Activated naive CD4-positive, alpha-beta T cell treated with anti-CD3 and anti-CD28 coated beads, Interleukin-2, amount 10 ng/mL, durations not matched to agents 7 days and 5 days (primary cell): ENCODE results near the gene PLCH2.

ENCODE experiments used
- CTCF ChIA-PET: fragments of 350-600 bp; sonication (Branson Sonifier 250); formaldehyde crosslinking; loops from one replicate; lab custom pipeline; 2021; ENCODE audit warnings: antibody characterized with exemption; lab: Charles Lee
- DNase-seq: peaks from one replicate; pipeline ENCODE4 v3.0.0-alpha.2; 2020
- H3K27ac Mint-ChIP-seq: one replicate; pipeline ENCODE4 v1.8.0; 2021; ENCODE audit warnings: mild to moderate bottlenecking, moderate library complexity, mixed read lengths
- H3K27me3 Mint-ChIP-seq: one replicate; pipeline ENCODE4 v1.8.0; 2021; ENCODE audit warnings: mild to moderate bottlenecking, mixed read lengths
- H3K36me3 Mint-ChIP-seq: one replicate; pipeline ENCODE4 v1.8.0; 2021; ENCODE audit warnings: mixed read lengths
- H3K4me1 Mint-ChIP-seq: one replicate; pipeline ENCODE4 v1.8.0; 2021; ENCODE audit warnings: mixed read lengths
- H3K4me3 Mint-ChIP-seq: one replicate; pipeline ENCODE4 v1.8.0; 2021; ENCODE audit warnings: mild to moderate bottlenecking, moderate library complexity, mixed read lengths
- H3K9me3 Mint-ChIP-seq: one replicate; pipeline ENCODE4 v1.8.0; 2021; ENCODE audit warnings: mixed read lengths

The PLCH2 gene

DNA sequence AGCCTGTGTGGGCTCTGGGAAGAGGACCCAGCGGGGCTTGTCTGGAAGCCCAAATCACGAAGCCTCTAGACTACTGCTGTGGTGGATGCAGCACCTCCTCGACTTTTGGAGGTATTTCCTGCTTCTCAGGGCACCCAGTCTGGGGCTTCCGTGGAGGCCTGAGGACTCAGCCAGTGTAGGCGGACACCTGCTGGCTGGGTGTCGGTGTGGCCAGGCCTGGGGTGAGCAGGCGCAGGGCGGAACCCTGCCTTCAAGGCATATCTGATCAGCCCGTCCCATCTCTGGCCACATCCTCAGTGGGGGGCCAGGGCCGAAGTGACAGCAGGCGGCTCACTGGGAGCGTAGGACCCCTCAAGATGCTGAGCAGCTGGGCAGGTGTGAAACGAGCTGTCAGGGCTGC, 6.9 kb downstream of the PLCH2 start:
- H3K36me3 Mint-ChIP-seq: no peaks in the 10 kb centered on the region
- H3K27me3 Mint-ChIP-seq: no peaks in the 10 kb centered on the region
- no peak for DNase-seq
- CTCF ChIA-PET: no interaction called here
- no peak overlapping the region for H3K27ac Mint-ChIP-seq
- no peak overlapping the region for H3K4me3 Mint-ChIP-seq
- H3K9me3 Mint-ChIP-seq: peaks cover 4% of the 10 kb centered on the region
- H3K4me1 Mint-ChIP-seq: no peaks in the 10 kb centered on the region

DNA sequence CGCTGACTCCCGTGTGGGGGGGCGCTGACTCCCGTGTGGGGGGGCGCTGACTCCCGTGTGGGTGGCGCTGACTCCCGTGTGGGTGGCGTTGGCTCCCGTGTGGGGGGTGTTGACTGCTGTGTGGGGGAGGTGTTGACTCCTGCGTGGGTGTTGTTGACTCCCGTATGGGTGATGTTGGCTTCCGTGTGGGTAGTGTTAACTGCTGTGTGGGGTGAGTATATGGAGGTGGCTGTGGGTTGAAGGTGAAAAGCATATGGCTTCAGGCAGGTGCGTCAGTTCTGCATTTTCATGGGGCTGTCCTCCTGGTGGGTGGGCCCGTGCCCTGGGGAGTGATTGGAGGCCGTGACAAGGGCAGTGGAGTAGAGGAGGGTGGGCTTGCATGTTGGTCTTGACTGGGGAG, 7.9 kb downstream of the PLCH2 start:
- no peaks in the 10 kb centered on the region for H3K36me3 Mint-ChIP-seq
- H3K27ac Mint-ChIP-seq: no peak overlapping the region
- H3K9me3 Mint-ChIP-seq: peaks cover 12% of the 10 kb centered on the region
- H3K27me3 Mint-ChIP-seq: no peaks in the 10 kb centered on the region
- CTCF ChIA-PET: no interaction called here
- no peaks in the 10 kb centered on the region for H3K4me1 Mint-ChIP-seq
- DNase-seq: no peak
- H3K4me3 Mint-ChIP-seq: no peak overlapping the region

DNA sequence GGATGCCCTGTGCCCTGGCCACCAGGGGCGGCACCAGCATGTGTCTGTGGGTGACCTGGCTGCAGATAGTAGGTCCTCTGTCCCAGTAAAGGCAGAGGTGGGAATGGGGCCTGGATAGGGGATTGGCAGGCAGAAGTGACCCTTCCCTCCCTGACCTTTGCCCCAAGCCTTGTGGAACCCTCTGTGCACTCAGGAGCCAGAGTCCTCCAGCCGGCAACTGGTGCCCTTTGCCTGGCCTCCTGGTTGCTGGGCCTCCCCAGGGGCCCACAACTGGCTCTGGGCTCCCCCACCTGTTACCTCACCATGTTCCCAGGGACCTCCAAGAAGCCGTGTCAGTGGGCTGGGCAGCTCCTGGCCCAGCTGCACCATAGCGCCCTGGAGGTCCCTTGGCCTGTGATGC, 10.0 kb downstream of the PLCH2 start:
- Mint-ChIP-seq H3K4me1 (no peaks in the 10 kb centered on the region), H3K9me3 (peaks cover 15% of the 10 kb centered on the region), H3K36me3 (no peaks in the 10 kb centered on the region), H3K27ac (no peak overlapping the region), H3K4me3 (no peak overlapping the region), H3K27me3 (no peaks in the 10 kb centered on the region)
- DNase-seq: no peak
- CTCF ChIA-PET: no interaction called here

- Mint-ChIP-seq H3K27me3 (peaks cover under 1% of the 10 kb centered on the region), H3K4me3 (no peak overlapping the region), H3K27ac (no peak overlapping the region), H3K9me3 (peaks cover 15% of the 10 kb centered on the region), H3K36me3 (no peaks in the 10 kb centered on the region), H3K4me1 (no peaks in the 10 kb centered on the region)
- CTCF ChIA-PET: interaction anchor here (1.2 kb wide), 1 partner anchor 71 kb away, joined by 3 read pairs; no protein-coding TSS in a partner anchor
- DNase-seq: no peak
Measured at GRCh38 chr1:2486558-2486957, 10.5 kb downstream of the PLCH2 start.

GRCh38 chr1:2488688-2489087, 12.6 kb downstream of the PLCH2 start:
- Mint-ChIP-seq H3K27ac (no peak overlapping the region), H3K36me3 (no peaks in the 10 kb centered on the region), H3K4me1 (peaks cover 7% of the 10 kb centered on the region), H3K9me3 (peaks cover 15% of the 10 kb centered on the region), H3K4me3 (no peak overlapping the region), H3K27me3 (peaks cover 10% of the 10 kb centered on the region)
- CTCF ChIA-PET: interaction anchor here (1.0 kb wide), 1 partner anchor 59 kb away, joined by 3 read pairs; no protein-coding TSS in a partner anchor
- no peak for DNase-seq

- no peak for DNase-seq
- Mint-ChIP-seq H3K27ac (no peak overlapping the region), H3K9me3 (peaks cover 15% of the 10 kb centered on the region), H3K27me3 (peaks cover 10% of the 10 kb centered on the region), H3K4me1 (peaks cover 14% of the 10 kb centered on the region), H3K36me3 (no peaks in the 10 kb centered on the region), H3K4me3 (no peak overlapping the region)
- CTCF ChIA-PET: interaction anchor here (1.0 to 1.1 kb wide), 2 partner anchors 60 to 315 kb away, joined by 3 read pairs; no protein-coding TSS in a partner anchor
Measured at GRCh38 chr1:2489615-2490014, 13.5 kb downstream of the PLCH2 start.

DNA sequence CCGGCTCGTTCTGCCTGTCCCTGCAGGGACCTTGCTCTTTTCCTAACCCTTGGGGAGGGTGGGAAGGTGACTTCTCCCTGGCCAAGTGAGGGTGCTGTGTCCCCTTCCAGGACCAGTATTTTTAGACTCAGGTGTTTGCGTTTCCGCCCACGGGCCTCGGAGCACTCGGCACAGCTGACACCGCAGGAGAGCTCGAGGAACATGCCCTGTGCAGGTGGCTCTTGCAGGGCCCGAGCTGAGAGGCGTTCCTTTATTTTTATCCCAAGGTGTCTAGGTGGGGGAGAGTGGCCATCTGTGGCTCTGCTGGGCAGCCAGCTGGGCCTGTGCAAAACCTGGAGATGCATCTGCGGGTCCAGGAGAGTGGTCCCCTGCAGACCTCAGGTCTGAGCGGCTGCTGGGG, 16.0 kb downstream of the PLCH2 start:
- CTCF ChIA-PET: no interaction called here
- H3K36me3 Mint-ChIP-seq: no peaks in the 10 kb centered on the region
- H3K27ac Mint-ChIP-seq: no peak overlapping the region
- peaks cover 15% of the 10 kb centered on the region for H3K27me3 Mint-ChIP-seq
- H3K4me3 Mint-ChIP-seq: no peak overlapping the region
- peaks cover 14% of the 10 kb centered on the region for H3K9me3 Mint-ChIP-seq
- DNase-seq: no peak
- H3K4me1 Mint-ChIP-seq: peaks cover 28% of the 10 kb centered on the region

GRCh38 chr1:2493218-2493617, 17.1 kb downstream of the PLCH2 start:
- Mint-ChIP-seq H3K27me3 (peaks cover 15% of the 10 kb centered on the region), H3K4me1 (peaks cover 28% of the 10 kb centered on the region), H3K36me3 (no peaks in the 10 kb centered on the region), H3K27ac (no peak overlapping the region), H3K4me3 (no peak overlapping the region), H3K9me3 (peaks cover 10% of the 10 kb centered on the region)
- CTCF ChIA-PET: no interaction called here
- DNase-seq: no peak

DNA sequence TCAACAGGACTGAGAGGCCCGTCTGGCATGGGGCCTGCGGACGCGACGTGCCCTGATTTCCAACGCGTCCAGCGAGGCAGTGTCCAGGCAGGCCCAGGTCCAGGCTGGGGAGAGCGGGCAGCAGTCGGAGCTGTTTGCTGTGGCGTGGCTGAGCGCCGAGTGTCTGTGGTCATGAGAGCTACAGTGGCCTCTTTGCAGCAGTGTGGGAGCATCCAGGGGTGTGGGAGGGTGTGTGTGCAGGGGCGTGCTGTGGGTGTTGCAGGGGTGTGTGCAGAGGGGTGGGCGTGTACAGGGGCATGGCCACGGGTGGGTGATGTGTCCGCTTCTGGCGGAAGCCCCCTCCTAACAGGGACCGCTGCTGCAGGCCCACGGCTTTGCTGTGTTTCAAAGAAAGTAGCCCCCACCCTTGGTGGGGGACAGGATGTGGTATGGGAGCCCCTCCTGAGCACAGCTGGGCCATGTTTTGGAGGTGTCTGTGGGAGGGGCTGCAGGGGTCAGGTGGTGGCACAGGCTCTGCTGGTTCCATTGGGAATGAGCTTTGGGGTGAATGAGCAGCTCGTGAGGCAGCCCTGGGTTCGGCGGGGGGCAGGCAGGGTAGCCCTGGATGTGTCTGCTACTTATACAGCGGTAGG, 17.7 kb downstream of the PLCH2 start:
- no peaks in the 10 kb centered on the region for H3K36me3 Mint-ChIP-seq
- H3K27ac Mint-ChIP-seq: no peak overlapping the region
- peaks cover 15% of the 10 kb centered on the region for H3K27me3 Mint-ChIP-seq
- H3K4me3 Mint-ChIP-seq: no peak overlapping the region
- CTCF ChIA-PET: no interaction called here
- peaks cover 28% of the 10 kb centered on the region for H3K4me1 Mint-ChIP-seq
- H3K9me3 Mint-ChIP-seq: peaks cover 5% of the 10 kb centered on the region
- DNase-seq: no peak

- Mint-ChIP-seq H3K9me3 (no peaks in the 10 kb centered on the region), H3K27ac (no peak overlapping the region), H3K36me3 (no peaks in the 10 kb centered on the region), H3K27me3 (peaks cover 15% of the 10 kb centered on the region), H3K4me3 (no peak overlapping the region), H3K4me1 (peaks cover 33% of the 10 kb centered on the region)
- CTCF ChIA-PET: no interaction called here
- DNase-seq: no peak
Measured at GRCh38 chr1:2494323-2494693, 18.2 kb downstream of the PLCH2 start.

- CTCF ChIA-PET: no interaction called here
- Mint-ChIP-seq H3K27ac (no peak overlapping the region), H3K4me1 (peaks cover 40% of the 10 kb centered on the region), H3K9me3 (no peaks in the 10 kb centered on the region), H3K4me3 (no peak overlapping the region), H3K27me3 (peaks cover 15% of the 10 kb centered on the region), H3K36me3 (no peaks in the 10 kb centered on the region)
- no peak for DNase-seq
Measured at GRCh38 chr1:2495026-2495425, 18.9 kb downstream of the PLCH2 start.

DNA sequence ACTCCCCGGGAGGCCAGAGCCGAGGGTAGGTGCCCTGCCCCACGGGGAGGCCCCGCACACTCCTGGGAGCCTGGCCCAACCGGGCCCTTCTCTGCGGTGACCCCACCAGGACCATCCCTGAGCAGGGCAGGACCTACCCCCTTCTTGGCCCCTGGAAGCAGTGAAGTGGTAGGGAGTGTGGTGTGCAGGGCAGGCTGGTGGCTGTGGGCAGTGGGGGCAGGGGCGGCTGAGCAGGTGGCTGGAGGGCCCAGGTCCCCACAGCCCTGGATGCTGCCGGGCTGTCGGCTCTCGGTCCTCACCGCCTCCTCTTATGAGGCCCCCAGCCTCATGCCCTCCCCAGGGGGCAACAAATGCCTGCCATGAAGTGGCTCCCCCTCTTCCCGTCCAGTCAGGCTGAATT, 19.5 kb downstream of the PLCH2 start:
- Mint-ChIP-seq H3K27ac (no peak overlapping the region), H3K27me3 (peaks cover 15% of the 10 kb centered on the region), H3K36me3 (no peaks in the 10 kb centered on the region), H3K4me1 (peaks cover 45% of the 10 kb centered on the region), H3K9me3 (no peaks in the 10 kb centered on the region), H3K4me3 (no peak overlapping the region)
- CTCF ChIA-PET: no interaction called here
- no peak for DNase-seq

DNA sequence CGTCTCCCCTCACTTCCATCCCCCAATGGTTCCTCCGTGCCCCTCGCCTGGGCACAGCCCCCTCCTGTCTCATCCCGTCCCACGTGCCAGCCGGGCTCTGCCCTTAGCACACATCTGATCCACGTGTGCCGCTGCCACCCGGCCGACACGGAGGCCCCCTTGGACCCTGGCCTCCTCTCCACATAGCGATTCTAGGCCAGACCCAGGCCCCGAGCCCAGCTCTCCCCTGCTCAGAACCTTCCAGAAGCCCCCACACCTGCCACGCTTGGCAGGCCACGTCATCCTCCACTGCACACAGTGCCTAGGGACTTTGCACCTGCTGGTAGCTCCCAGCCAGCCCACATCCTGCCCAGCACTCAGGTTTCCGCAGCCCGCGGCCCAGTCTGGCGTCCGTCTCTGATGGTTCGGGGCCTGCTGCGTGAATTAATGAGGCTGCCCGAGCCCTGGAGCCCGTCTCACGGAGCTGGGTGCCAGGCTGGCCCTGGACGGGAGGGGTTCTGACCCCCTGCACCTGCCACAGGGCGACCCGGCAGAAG, 20.1 kb downstream of the PLCH2 start:
- peak; percentile 54 for DNase-seq
- CTCF ChIA-PET: no interaction called here

GRCh38 chr1:2496746-2497145, 20.7 kb downstream of the PLCH2 start:
- H3K9me3 Mint-ChIP-seq: no peaks in the 10 kb centered on the region

More for the DNA sequence above, 20.1 kb downstream of the PLCH2 start:
- Mint-ChIP-seq H3K9me3 (no peaks in the 10 kb centered on the region), H3K4me3 (no peak overlapping the region), H3K4me1 (peaks cover 46% of the 10 kb centered on the region), H3K36me3 (no peaks in the 10 kb centered on the region), H3K27ac (no peak overlapping the region), H3K27me3 (peaks cover 15% of the 10 kb centered on the region)

DNA sequence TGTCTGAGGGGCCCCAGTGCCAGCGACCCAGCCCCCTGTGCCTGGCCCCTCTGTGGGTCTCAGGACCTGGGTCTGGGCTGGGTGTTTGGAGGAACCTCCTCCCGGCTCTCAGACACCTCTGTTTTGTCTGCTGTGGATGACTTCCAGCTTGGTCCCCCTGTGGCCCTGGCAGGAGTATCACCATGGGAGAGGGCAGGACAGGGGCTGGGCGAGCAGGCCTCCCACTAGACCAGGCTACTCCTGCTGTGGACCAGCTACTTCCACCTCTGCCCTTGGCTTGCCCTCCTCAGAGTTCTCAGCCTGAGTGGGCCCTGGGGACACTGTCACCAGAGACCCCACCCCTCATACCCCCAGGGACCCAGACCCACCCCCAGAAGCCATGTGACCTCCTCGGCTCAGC, 21.8 kb downstream of the PLCH2 start:
- H3K4me3 Mint-ChIP-seq: no peak overlapping the region
- H3K4me1 Mint-ChIP-seq: peaks cover 46% of the 10 kb centered on the region
- CTCF ChIA-PET: no interaction called here
- peaks cover 9% of the 10 kb centered on the region for H3K27me3 Mint-ChIP-seq
- H3K36me3 Mint-ChIP-seq: no peaks in the 10 kb centered on the region
- DNase-seq: no peak
- H3K9me3 Mint-ChIP-seq: no peaks in the 10 kb centered on the region
- no peak overlapping the region for H3K27ac Mint-ChIP-seq

More at GRCh38 chr1:2496746-2497145, 20.7 kb downstream of the PLCH2 start:
- Mint-ChIP-seq H3K4me1 (peaks cover 46% of the 10 kb centered on the region), H3K36me3 (no peaks in the 10 kb centered on the region), H3K4me3 (no peak overlapping the region), H3K27me3 (peaks cover 12% of the 10 kb centered on the region), H3K27ac (no peak overlapping the region)
- CTCF ChIA-PET: no interaction called here
- DNase-seq: no peak
